HepG2 (cell line): ENCODE results near the gene ZNRF3. TPM values are rescaled to one million over a fixed set of nuclear protein-coding genes. Genes with fewer than 3 reads are reported as not detected.

Source experiments
- CREB1 ChIP-seq, 2 experiments: fragments of 450-650 bp in 1 of 2; IDR thresholded peaks; 2 replicates each; pipeline ENCODE4 v1.6.1; 2016 to 2017; ENCODE audit warnings: control low read depth in 1 of 2, mild to moderate bottlenecking in 1 of 2, missing compliant biosample characterization in 1 of 2, missing genetic modification characterization in 1 of 2
- DMTF1 ChIP-seq: sonication (generic); formaldehyde crosslinking; IDR thresholded peaks from 2 replicates; pipeline ENCODE4 v1.4.0; 2020; ENCODE audit warnings: mild to moderate bottlenecking, missing genetic modification reagents
- ELK4 ChIP-seq: sonication (generic); formaldehyde crosslinking; IDR thresholded peaks from 2 replicates; pipeline ENCODE4 v1.9.0; 2021; ENCODE audit warnings: missing genetic modification reagents, borderline replicate concordance
- FIP1L1 ChIP-seq: fragments of 200-400 bp; formaldehyde crosslinking; IDR thresholded peaks from 2 replicates; pipeline ENCODE4 v1.6.1; 2018; ENCODE audit warnings: low read depth, mild to moderate bottlenecking, low read length, moderate library complexity, borderline replicate concordance; ENCODE audit not compliant: insufficient read depth
- GPBP1L1 ChIP-seq: sonication (generic); formaldehyde crosslinking; IDR thresholded peaks from 2 replicates; pipeline ENCODE4 v1.5.0; 2020; ENCODE audit warnings: mild to moderate bottlenecking, missing genetic modification reagents
- IKZF1 ChIP-seq: fragments of 450-650 bp; IDR thresholded peaks from 2 replicates; pipeline ENCODE4 v1.7.1; 2016
- IRF9 ChIP-seq: sonication (generic); formaldehyde crosslinking; IDR thresholded peaks from 2 replicates; pipeline ENCODE4 v1.8.0; 2022; ENCODE audit warnings: missing genetic modification reagents, mild to moderate bottlenecking, borderline replicate concordance
- KLF12 ChIP-seq: sonication (generic); formaldehyde crosslinking; IDR thresholded peaks from 2 replicates; pipeline ENCODE4 v1.4.0; 2020; ENCODE audit warnings: missing genetic modification reagents, borderline replicate concordance
- MBD4 ChIP-seq: IDR thresholded peaks from 2 replicates; pipeline ENCODE4 v1.6.1; 2012; ENCODE audit warnings: low read length, inconsistent platforms, borderline replicate concordance
- PRDM4 ChIP-seq: sonication (generic); formaldehyde crosslinking; IDR thresholded peaks from 2 replicates; pipeline ENCODE4 v1.9.0; 2021; ENCODE audit warnings: missing genetic modification reagents, borderline replicate concordance
- RBM39 ChIP-seq: fragments of 200-400 bp; formaldehyde crosslinking; IDR thresholded peaks from one replicate; pipeline ENCODE4 v1.6.1; 2018; ENCODE audit warnings: antibody characterized with exemption, mild to moderate bottlenecking, low read depth, low read length; ENCODE audit not compliant: poor library complexity, severe bottlenecking
- TOPORS ChIP-seq: sonication (generic); formaldehyde crosslinking; IDR thresholded peaks from 2 replicates; pipeline ENCODE4 v1.8.0; 2023; ENCODE audit warnings: mild to moderate bottlenecking, missing genetic modification reagents
- ZBTB34 ChIP-seq: sonication (generic); formaldehyde crosslinking; IDR thresholded peaks from 2 replicates; pipeline ENCODE4 v1.8.0; 2022; ENCODE audit warnings: mild to moderate bottlenecking, missing genetic modification reagents
- ZNF543 ChIP-seq: sonication (generic); formaldehyde crosslinking; IDR thresholded peaks from 2 replicates; pipeline ENCODE4 v1.4.0; 2020; ENCODE audit warnings: mild to moderate bottlenecking, missing genetic modification reagents
- ZNF547 ChIP-seq: sonication (generic); formaldehyde crosslinking; IDR thresholded peaks from 2 replicates; pipeline ENCODE4 v1.5.1; 2020; ENCODE audit warnings: mild to moderate bottlenecking, missing genetic modification reagents
- ZNF639 ChIP-seq: conservative IDR thresholded peaks from 2 replicates; pipeline ENCODE4 v1.6.1; 2018; ENCODE audit warnings: missing genetic modification reagents
- ZSCAN12 ChIP-seq: sonication (generic); formaldehyde crosslinking; IDR thresholded peaks from 2 replicates; pipeline ENCODE4 v1.9.0; 2021; ENCODE audit warnings: mild to moderate bottlenecking, missing genetic modification reagents
- polyA plus RNA-seq, 8 experiments: library from polyadenylated mRNA; depleted of rRNA in 3 of 8; stranded (reverse) in 7 of 8; unstranded in 1 of 8; fragments of >200 nt; fragmentation: Illumina TruSeq in 4 of 8; extraction: Trizol in 4 of 8; gene quantifications; 2 replicates each; pipeline versions ENCODE4 v1.2.1 to v1.2.3, GENCODE V29; 2011 to 2016; ENCODE audit warnings: low read depth in 4 of 8, missing spikeins in 1 of 8, mixed read lengths in 1 of 8; ENCODE audit not compliant: insufficient read depth in 1 of 8
- total RNA-seq, 5 experiments: library from RNA; depleted of rRNA; stranded (reverse); fragments of >200 nt; fragmentation: Illumina TruSeq; extraction: Trizol; gene quantifications; 2 replicates each; pipeline ENCODE4 v1.2.3, GENCODE V29; 2016; ENCODE audit warnings: low read depth in 1 of 5

Gene ZNRF3
- total and polyA plus RNA-seq, 2 of the 13 experiments (the other 11 are each of a cell fraction or from before 2014, with no cell fraction given) = 20.3 to 36.7 TPM

- no peak; the same call in 1 of the 2 replicates for TF ChIP-seq IRF9
- no peak for TF ChIP-seq IKZF1
- TF ChIP-seq ZNF639 (CRISPR knock-in tag) = no peak
- TF ChIP-seq KLF12 (CRISPR knock-in tag) = peak; percentile 83
- TF ChIP-seq PRDM4 (CRISPR knock-in tag) = no peak
- no peak for TF ChIP-seq GPBP1L1
- TF ChIP-seq CREB1 (IDR thresholded peaks at IDR 0.05) = no peak
- TF ChIP-seq CREB1 (CRISPR knock-in tag; IDR thresholded peaks at IDR 0.05) = no peak
- no peak; the same call in 1 of the 2 replicates for TF ChIP-seq ZNF547 (CRISPR knock-in tag)
- TF ChIP-seq FIP1L1 = no peak
- peak; percentile 88 for TF ChIP-seq ZNF543 (CRISPR knock-in tag)
- TF ChIP-seq TOPORS (CRISPR knock-in tag) = no peak
- no peak for TF ChIP-seq ELK4
- no peak for TF ChIP-seq ZSCAN12
- TF ChIP-seq RBM39 = no peak
- TF ChIP-seq DMTF1 (CRISPR knock-in tag) = no peak
- TF ChIP-seq ZBTB34 (CRISPR knock-in tag) = no peak; the same call in 1 of the 2 replicates
- no peak for TF ChIP-seq MBD4
Measured at GRCh38 chr22:29030618-29031226, 147.3 kb downstream of the ZNRF3 start (continued).
